Progenitor cell of endocrine pancreas (in vitro differentiated cells): ENCODE results near the gene NUP188. TPM values are rescaled to one million over a fixed set of nuclear protein-coding genes. Genes with fewer than 3 reads are reported as not detected.
A peak's percentile ranks its signal among the peaks of the same experiment; 100 is the strongest.
"Not testable (repeated sequence)": the region's sequence is repeated elsewhere in the genome, so short reads cannot be mapped to it uniquely, and the experiment has no call there.

Experiments
- DNase-seq: peaks from one replicate; pipeline ENCODE4 v3.0.0; 2021; ENCODE audit warnings: low spot score; ENCODE audit not compliant: unreplicated experiment
- H3K27ac Mint-ChIP-seq: 2 replicates; pipeline ENCODE4 v1.8.0; 2021; ENCODE audit warnings: mild to moderate bottlenecking, moderate library complexity, mixed read lengths
- H3K27me3 Mint-ChIP-seq: 2 replicates; pipeline ENCODE4 v1.8.0; 2021; ENCODE audit warnings: mixed read lengths
- H3K36me3 Mint-ChIP-seq: 2 replicates; pipeline ENCODE4 v1.8.0; 2022; ENCODE audit warnings: mixed read lengths; ENCODE audit not compliant: insufficient read depth
- H3K4me1 Mint-ChIP-seq: 2 replicates; pipeline ENCODE4 v1.8.0; 2021; ENCODE audit warnings: low read depth, mixed read lengths
- H3K4me3 Mint-ChIP-seq: 2 replicates; pipeline ENCODE4 v1.8.0; 2021; ENCODE audit warnings: low read depth, mild to moderate bottlenecking, moderate library complexity, mixed read lengths
- H3K9me3 Mint-ChIP-seq: 2 replicates; pipeline ENCODE4 v1.8.0; 2021; ENCODE audit warnings: low read depth, mixed read lengths
- CTCF ChIP-seq: fragments of 200-600 bp; sonication (generic); IDR thresholded peaks from one replicate; pipeline ENCODE4 v1.5.0; 2021; ENCODE audit warnings: antibody characterized with exemption, mild to moderate bottlenecking; ENCODE audit not compliant: unreplicated experiment
- total RNA-seq: library from RNA; stranded (reverse); gene quantifications from 2 replicates; pipeline ENCODE4 v1.2.1, GENCODE V29; 2021

NUP188 gene
- total RNA-seq, 1 donor from 2014 or later, result 74.8 TPM

- H3K36me3 Mint-ChIP-seq, result peaks cover 7% of the 10 kb centered on the region
- no peaks in the 10 kb centered on the region for H3K27me3 Mint-ChIP-seq
- DNase-seq, result no peak
- H3K27ac Mint-ChIP-seq, result peak overlapping the region; percentile 94
- peak overlapping the region; percentile 91 for H3K4me3 Mint-ChIP-seq
- H3K4me1 Mint-ChIP-seq, result peaks cover 12% of the 10 kb centered on the region
- TF ChIP-seq CTCF, result no peak
- no peaks in the 10 kb centered on the region for H3K9me3 Mint-ChIP-seq
Measured at GRCh38 chr9:128947277-128947526, 297 bp upstream of the NUP188 start.

GRCh38 chr9:128961403-128961802 is 13.9 kb downstream of the NUP188 start:
- H3K4me1 Mint-ChIP-seq, H3K27me3 Mint-ChIP-seq, H3K27ac Mint-ChIP-seq, H3K4me3 Mint-ChIP-seq, H3K9me3 Mint-ChIP-seq, DNase-seq: not testable (repeated sequence)
- peaks cover 17% of the 10 kb centered on the region for H3K36me3 Mint-ChIP-seq

GRCh38 chr9:128969491-128969890 is 22.0 kb downstream of the NUP188 start:
- H3K27me3 Mint-ChIP-seq, result no peaks in the 10 kb centered on the region
- DNase-seq, result no peak
- peaks cover 30% of the 10 kb centered on the region for H3K36me3 Mint-ChIP-seq
- H3K4me3 Mint-ChIP-seq, result no peak overlapping the region
- H3K4me1 Mint-ChIP-seq, result no peaks in the 10 kb centered on the region
- no peak overlapping the region for H3K27ac Mint-ChIP-seq
- H3K9me3 Mint-ChIP-seq, result no peaks in the 10 kb centered on the region
- TF ChIP-seq CTCF, result no peak

- Mint-ChIP-seq H3K9me3 (no peaks in the 10 kb centered on the region), H3K4me3 (no peak overlapping the region), H3K27ac (no peak overlapping the region), H3K27me3 (no peaks in the 10 kb centered on the region), H3K4me1 (no peaks in the 10 kb centered on the region), H3K36me3 (peaks cover 32% of the 10 kb centered on the region)
- no peak for TF ChIP-seq CTCF
- DNase-seq, result no peak
Measured at GRCh38 chr9:128972956-128973355, 25.5 kb downstream of the NUP188 start.

GRCh38 chr9:128979111-128979510 is 31.6 kb downstream of the NUP188 start:
- no peaks in the 10 kb centered on the region for H3K4me1 Mint-ChIP-seq
- no peaks in the 10 kb centered on the region for H3K27me3 Mint-ChIP-seq
- no peak overlapping the region for H3K4me3 Mint-ChIP-seq
- H3K9me3 Mint-ChIP-seq, result no peaks in the 10 kb centered on the region
- H3K36me3 Mint-ChIP-seq, result peaks cover 32% of the 10 kb centered on the region
- no peak for DNase-seq
- no peak overlapping the region for H3K27ac Mint-ChIP-seq
- no peak for TF ChIP-seq CTCF

GRCh38 chr9:128983536-128983935 is 36.0 kb downstream of the NUP188 start:
- Mint-ChIP-seq H3K36me3 (peaks cover 34% of the 10 kb centered on the region), H3K9me3 (no peaks in the 10 kb centered on the region)
- no peak for TF ChIP-seq CTCF

More at GRCh38 chr9:128983536-128983935, 36.0 kb downstream of the NUP188 start:
- no peaks in the 10 kb centered on the region for H3K4me1 Mint-ChIP-seq
- no peak for DNase-seq
- no peak overlapping the region for H3K4me3 Mint-ChIP-seq
- no peaks in the 10 kb centered on the region for H3K27me3 Mint-ChIP-seq
- H3K27ac Mint-ChIP-seq, result no peak overlapping the region
